ENCODE data around the gene LRRC55. TPM values are rescaled to one million over a fixed set of nuclear protein-coding genes. Genes with fewer than 3 reads are reported as not detected.

Gene LRRC55
- total and polyA plus RNA-seq, 2 experiments from 2014 or later: 0.21 TPM; not detected in 1

- Histone ChIP-seq H3K27ac (no peak overlapping the region), H3K27me3 (no peaks in the 10 kb centered on the region), H3K36me3 (no peaks in the 10 kb centered on the region), H3K4me1 (ENCODE audit: low read depth) (peaks cover 21% of the 10 kb centered on the region), H3K4me3 (no peak overlapping the region), H3K9me3 (ENCODE audit: low read depth) (no peaks in the 10 kb centered on the region)
- no peak for DNase-seq (ENCODE audit: low read depth in 1 of 2, low spot score in 1 of 2)
- no peak for TF ChIP-seq CTCF (IDR thresholded peaks at IDR 0.05; ENCODE audit: low read depth, low read length)
Observed at GRCh38 chr11:57207168-57207567, 25.4 kb downstream of the LRRC55 start.

DNA sequence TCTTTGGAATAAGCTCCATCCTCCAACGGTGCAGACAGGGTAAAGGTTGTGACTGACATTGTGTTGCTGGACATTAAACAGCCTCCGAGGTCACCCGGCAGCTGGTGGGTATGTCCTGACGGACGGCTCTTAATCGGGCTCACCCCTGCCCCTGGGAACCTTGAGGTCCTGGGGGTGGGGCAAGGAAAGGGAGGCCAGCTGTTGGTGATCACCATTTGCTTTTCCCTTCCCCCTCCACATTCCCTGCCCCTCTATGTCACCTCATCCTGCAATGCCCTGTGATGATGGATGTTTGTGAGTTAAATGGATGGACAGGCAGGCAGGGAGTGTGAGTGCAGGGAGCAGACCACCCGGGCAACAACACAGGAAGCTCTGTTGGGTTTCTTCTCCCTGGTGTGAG, 29.0 kb downstream of the LRRC55 start:
- H3K4me1 ChIP-seq (ENCODE audit: low read depth): peaks cover 38% of the 10 kb centered on the region

GRCh38 chr11:57213342-57214097, 31.8 kb downstream of the LRRC55 start:
- no peaks in the 10 kb centered on the region for H3K9me3 ChIP-seq (ENCODE audit: low read depth)
- H3K4me1 ChIP-seq (ENCODE audit: low read depth): peaks cover 38% of the 10 kb centered on the region
- no peaks in the 10 kb centered on the region for H3K36me3 ChIP-seq
- no peak for TF ChIP-seq CTCF (IDR thresholded peaks at IDR 0.05; ENCODE audit: low read depth, low read length)
- DNase-seq (ENCODE audit: low read depth in 1 of 2, low spot score in 1 of 2): peak; percentile 50 to 61
- no peaks in the 10 kb centered on the region for H3K27me3 ChIP-seq
- H3K27ac ChIP-seq: peak overlapping the region; percentile 82
- H3K4me3 ChIP-seq: no peak overlapping the region

More for the DNA sequence above, 29.0 kb downstream of the LRRC55 start:
- H3K27me3 ChIP-seq: no peaks in the 10 kb centered on the region
- no peak for TF ChIP-seq CTCF (IDR thresholded peaks at IDR 0.05; ENCODE audit: low read depth, low read length)
- peak in 1 of 2 donors; percentile 83 for DNase-seq (ENCODE audit: low read depth in 1 of 2, low spot score in 1 of 2)
- H3K4me3 ChIP-seq: no peak overlapping the region
- peak overlapping the region; percentile 83 for H3K27ac ChIP-seq
- no peaks in the 10 kb centered on the region for H3K9me3 ChIP-seq (ENCODE audit: low read depth)
- H3K36me3 ChIP-seq: no peaks in the 10 kb centered on the region

GRCh38 chr11:57214098-57214417, 32.3 kb downstream of the LRRC55 start:
- Histone ChIP-seq H3K4me1 (ENCODE audit: low read depth) (peaks cover 42% of the 10 kb centered on the region), H3K27ac (peak overlapping the region; percentile 82), H3K9me3 (ENCODE audit: low read depth) (no peaks in the 10 kb centered on the region), H3K36me3 (no peaks in the 10 kb centered on the region), H3K4me3 (no peak overlapping the region), H3K27me3 (no peaks in the 10 kb centered on the region)
- DNase-seq (ENCODE audit: low read depth in 1 of 2, low spot score in 1 of 2): peak in 1 of 2 donors; percentile 33
- no peak for TF ChIP-seq CTCF (IDR thresholded peaks at IDR 0.05; ENCODE audit: low read depth, low read length)

- H3K27me3 ChIP-seq: no peaks in the 10 kb centered on the region
- H3K4me3 ChIP-seq: no peak overlapping the region
- DNase-seq (ENCODE audit: low read depth in 1 of 2, low spot score in 1 of 2): peak; percentile 35 to 74
- H3K9me3 ChIP-seq (ENCODE audit: low read depth): no peaks in the 10 kb centered on the region
- H3K27ac ChIP-seq: peak overlapping the region; percentile 82
- no peak for TF ChIP-seq CTCF (IDR thresholded peaks at IDR 0.05; ENCODE audit: low read depth, low read length)
- H3K4me1 ChIP-seq (ENCODE audit: low read depth): peaks cover 44% of the 10 kb centered on the region
- H3K36me3 ChIP-seq: no peaks in the 10 kb centered on the region
Observed at GRCh38 chr11:57214494-57214893, 32.7 kb downstream of the LRRC55 start.
